SHP77 (cell line): ENCODE data around the gene CYP51A1.
A peak's percentile ranks its signal among the peaks of the same experiment; 100 is the strongest.
"Not testable (repeated sequence)": the region's sequence is repeated elsewhere in the genome, so short reads cannot be mapped to it uniquely, and the experiment has no call there.

ENCODE experiments used
- DNase-seq, 2 experiments: peaks; one replicate each; lab custom pipeline; 2025; lab: John Stamatoyannopoulos, UW

CYP51A1 gene

DNA sequence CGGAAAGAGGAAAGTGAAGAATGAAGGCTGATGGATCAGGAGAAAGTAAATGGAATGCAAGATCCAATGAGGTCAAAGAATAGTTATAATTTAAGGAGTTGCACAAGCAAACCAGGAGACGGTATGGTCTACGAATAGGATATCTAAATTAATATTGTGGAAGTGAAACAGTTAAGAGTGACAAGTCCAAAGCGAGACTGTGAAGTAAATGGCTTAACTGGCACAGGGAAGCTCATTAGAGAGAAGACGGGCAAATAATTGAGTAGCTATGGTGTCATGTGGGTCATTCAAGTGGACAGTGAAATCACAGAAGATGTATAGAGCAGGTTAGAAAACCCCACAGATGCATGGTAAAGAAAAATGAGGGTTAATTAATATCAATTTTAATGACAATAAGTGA lies 3.2 kb downstream of the CYP51A1 start:
- no peak for DNase-seq

DNA sequence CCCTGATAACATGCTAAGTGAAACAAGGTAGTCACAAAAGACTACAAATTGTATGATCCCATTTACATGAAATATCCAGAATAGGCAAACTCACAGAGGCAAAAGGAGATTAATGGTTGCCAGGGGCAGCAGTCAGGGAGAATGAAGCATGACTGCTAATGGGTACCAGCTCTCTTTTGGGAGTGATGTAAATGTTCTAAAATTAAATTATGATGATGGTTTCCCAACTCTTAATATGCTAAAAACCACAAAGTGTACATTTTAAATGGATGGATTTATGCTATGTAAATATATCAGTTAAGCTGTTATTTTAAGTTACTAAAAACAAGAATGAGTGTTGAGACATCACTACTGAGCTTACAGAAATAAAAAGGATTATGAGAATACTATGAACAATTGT lies 12.6 kb downstream of the CYP51A1 start:
- DNase-seq: no peak

DNA sequence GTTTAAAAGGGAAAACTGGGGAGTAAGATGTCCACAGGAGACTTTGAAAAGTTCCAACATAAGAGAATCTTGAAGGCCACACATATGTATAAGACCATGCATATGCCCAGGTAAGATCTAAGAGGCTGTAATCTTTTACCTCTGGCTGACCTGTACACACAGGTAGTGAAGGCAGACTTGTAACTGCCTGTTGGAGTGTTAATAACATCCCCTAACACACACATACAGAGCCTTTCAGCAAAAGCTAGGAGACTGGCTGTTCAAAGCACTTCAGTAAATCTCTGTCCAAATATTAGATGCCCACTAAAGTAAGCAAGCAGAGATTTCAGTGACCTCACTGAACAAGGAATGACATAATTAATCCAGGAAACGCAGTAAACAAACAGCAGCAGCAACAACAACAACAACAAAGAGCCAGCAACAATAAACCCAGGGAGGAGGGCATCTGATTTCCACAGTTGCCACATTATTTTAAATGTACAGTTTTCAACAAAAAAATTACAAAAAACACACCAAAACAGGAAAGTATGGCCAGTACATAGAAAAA lies 15.0 kb downstream of the CYP51A1 start:
- DNase-seq: peak in 1 of 2 experiments; percentile 28

DNA sequence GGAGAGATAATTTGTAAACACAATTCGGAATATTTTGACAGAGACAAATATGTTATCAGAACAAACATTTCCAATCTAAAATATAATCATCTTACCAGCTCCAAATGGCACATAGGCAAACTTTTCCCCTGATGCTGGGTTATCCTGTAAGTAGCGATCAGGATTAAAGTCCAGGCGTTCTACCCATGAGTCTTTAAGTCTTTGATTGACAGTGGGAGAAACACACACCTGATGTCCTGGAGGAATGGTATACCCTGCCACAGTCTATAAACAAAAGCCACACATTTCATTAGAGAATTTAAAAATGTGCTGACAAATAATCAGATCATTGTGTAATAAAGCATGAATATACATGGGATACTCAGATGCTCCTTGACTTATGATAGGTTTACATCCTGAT lies 17.3 kb downstream of the CYP51A1 start:
- DNase-seq: no peak

DNA sequence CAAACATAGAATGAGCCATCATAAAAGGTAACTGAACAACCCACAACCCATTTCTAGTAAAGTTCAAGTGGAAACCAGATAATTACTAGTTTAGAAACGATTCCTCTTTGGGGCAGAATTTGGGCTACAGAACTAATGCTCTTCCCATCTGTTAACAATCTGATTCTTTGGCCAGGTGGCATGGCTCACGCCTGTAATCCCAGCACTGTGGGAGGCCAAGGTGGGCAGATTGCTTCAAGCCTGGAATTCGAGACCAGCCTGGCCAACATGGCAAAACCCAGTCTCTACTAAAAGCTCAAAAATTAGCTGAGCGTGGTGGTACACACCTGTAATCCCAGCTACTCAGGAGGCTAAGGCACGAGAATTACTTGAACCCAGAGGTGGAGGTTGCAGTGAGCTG lies 18.5 kb downstream of the CYP51A1 start:
- DNase-seq: no peak

DNA sequence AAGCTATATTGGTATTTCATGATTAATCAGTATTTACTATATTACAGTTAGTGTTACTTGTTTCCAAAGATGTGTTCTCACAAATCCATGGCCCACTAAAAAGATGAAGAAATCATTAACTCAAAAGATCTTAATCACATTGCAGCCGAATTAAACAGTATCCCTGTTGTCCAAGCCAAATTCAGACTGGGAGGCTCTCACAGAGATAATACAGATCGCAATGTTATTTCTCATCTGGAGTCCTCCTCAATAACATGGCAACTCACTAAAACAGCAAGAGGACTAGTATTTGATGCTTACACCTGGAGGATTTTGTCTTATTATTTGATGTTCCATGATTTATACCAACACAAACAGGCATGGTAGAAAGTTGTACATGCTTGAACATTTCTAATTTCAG lies 23.4 kb downstream of the CYP51A1 start:
- no peak for DNase-seq

DNA sequence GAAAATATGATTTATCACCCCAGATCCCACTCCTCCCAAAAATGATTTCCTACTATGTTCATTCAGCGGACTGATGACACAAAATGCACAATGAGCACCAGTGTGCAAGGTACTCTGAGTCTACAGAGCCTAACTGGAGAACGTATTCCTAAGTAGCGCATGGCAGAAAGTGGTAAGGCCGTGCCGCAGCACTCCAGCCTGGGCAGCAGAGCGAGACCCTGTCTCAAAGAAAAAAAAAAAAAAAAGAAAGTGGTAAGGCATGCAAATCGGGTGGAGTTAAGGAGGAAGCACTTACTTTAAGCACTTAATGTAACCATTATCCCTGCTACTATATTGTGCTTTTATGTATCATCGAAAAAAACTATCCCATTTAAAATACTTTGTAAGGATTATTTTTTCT lies 25.5 kb downstream of the CYP51A1 start:
- DNase-seq: no peak

DNA sequence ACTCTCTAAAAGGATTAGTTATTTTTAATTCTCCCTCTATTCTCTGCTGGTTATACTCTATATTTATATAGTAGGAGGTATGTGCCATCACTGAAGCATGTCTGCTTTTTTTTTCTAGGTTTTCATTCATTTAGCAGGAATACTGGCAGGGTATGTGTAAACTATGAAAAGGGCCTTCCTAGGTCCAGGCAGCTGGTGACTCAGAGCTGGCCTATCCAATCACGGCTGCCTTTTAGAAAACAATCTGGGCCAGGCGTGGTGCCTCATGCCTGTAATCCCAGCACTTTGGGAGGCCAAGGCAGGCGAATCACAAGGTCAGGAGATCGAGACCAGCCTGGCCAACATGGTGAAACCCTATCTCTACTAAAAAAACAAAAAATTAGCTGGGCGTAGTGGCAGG lies 31.4 kb downstream of the CYP51A1 start:
- DNase-seq: not testable (repeated sequence)

DNA sequence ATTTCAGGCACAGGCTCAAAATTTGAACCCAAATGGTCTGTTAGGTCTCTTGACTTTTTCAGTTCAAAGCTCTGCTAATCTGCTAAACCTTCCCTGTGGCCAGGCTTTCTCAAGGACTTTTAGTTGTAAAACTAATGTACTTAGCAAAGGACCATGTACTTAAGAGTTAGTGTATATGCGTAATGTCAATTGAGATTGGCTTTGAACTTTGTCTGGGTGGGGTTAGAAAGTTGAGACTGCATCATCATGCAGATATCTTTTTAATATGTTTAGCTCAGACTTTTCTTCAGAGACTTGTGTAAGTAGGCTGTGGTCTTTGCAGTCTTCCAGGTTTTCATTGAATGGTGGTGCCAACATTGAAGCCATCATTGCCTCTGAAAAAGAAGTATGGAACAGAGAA lies 33.7 kb downstream of the CYP51A1 start:
- DNase-seq: no peak

DNA sequence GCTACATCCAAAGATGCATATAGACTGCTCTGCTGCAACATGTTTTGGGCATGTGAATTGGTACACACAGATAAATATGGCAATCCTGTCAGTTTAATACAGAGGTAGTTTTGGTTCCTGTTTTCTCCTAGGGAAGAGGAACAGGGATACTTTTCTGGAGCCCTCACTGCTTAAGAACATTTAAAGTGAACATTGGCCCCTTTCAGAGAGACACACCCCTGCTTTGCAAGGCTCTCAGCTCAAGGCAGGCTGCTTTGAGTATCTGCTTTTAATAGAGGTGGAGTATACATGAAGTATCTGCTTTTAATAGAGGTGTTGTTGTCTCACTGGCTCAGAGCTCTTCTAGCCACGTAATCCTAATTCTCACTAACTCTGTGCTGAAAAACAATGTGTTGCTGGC lies 38.9 kb downstream of the CYP51A1 start:
- no peak for DNase-seq

DNA sequence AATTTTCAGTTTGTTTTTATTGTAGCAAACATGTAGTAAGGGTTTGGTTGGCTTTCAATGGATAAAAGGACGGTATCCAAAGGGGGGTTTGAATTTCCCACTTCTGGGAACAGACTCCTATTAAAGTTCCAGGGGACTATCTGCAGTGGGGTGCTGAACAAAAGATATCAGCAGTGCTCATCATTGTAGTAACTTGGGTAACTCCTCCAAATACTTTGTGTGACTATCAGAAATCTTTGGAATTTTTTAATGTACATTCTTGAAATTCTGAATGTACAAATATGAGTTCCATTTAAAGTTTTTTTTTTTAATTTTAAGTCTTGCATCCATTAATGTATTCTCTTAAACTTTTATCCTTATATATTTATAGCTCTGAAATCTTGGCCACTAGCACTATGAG lies 42.1 kb downstream of the CYP51A1 start:
- no peak for DNase-seq

DNA sequence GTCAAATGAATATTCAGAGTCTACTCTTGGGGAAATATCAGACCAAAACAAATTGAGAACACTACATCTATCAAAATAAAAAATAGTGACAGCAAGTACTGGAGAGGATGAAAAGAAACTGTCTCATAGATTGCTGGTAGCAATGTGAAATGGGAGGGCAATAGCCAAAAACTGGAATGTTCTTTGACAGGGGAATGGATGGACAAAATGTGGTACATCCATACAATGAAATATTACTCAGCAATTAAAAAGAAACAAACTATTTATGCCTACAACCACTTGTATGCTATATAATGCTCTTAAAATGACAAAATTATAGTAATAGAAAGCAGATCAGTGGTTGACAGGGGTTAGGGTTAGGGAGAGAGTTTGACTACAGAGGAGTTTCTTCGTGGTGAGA lies 46.0 kb downstream of the CYP51A1 start:
- DNase-seq: no peak

DNA sequence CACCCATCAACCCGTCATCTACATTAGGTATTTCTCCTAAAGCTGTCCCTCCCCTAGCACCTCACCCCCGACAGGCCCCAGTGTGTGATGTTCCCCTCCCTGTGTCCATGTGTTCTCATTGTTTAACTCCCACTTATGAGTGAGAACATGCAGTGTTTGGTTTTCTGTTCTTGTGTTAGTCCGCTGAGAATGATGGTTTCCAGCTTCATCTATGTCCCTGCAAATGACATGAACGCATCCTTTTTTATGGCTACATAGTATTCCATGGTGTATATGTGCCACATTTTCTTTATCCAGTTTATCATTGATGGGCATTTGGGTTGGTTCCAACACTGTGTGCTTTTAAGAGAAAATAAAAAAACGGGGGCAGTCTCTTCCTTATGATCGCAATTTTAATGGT lies 50.4 kb downstream of the CYP51A1 start:
- DNase-seq: not testable (repeated sequence)

DNA sequence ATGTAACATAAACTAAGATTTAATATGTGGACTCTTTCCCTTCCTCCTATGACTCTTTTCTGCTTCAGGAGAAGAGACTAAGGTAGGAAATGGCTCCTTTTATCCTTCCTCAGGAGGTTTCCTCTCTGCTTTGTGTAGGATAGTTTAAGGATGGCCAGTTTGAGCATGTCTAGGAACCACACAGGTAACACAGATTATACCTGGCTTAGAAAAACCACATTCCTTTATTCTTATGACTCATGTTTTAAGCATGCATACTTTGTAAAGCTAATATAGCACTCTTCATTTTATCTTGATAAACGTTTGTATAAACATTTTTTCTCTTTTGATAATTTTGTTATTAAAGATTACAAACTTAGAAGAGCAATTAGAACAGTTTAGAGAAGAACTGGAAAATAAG lies 57.8 kb downstream of the CYP51A1 start:
- no peak for DNase-seq

DNA sequence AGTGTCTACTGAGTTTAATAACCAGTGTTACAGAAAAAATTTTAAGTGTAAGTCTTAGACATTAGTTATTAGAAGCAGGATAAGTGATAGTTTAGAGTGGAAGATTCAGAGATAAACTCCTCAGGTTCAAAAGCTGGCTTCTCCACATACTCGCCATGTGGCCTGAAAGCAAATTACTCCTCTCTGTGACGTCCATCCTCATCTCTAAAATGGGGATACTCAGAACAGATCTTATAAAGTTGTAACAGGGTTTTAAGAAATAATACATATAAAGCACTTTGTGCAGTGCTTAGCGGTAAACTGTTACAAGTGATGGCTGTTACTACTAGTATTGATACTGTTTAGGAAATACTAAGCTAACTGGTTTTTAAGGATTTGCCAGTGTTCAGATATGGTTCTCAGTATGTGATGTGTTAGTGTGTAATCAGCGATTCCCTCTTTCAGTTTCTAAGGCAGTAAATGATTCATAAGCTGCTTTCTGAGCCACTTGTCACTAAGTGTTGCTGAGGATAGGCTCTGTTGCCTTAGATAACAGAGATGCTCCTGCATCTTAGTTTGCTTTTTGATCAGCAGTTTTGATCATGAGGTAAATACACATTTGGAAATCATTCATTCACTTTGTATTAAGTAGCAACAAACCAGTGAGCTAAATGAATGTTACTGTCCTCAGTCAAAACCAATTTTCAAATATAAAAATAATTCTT lies 58.7 kb downstream of the CYP51A1 start:
- no peak for DNase-seq

DNA sequence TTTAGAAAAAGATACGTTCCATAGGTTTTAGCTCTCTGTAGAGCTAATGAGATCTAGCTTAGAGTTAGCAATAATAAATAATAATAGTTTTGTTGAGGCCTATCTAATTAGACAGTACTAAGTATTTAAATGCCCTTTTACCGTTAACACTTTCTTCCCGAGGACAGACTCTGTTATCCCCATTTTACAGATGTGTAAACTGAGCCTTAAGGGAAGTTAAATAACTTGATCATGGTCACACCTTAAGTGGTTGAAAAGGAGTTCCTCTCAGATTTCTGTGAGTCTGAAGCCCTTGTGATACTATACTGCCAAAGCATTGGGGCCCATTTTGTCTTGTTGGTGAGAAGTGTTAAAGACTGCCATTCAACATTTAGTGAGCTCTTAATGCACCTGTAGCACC lies 61.6 kb downstream of the CYP51A1 start:
- DNase-seq: no peak

DNA sequence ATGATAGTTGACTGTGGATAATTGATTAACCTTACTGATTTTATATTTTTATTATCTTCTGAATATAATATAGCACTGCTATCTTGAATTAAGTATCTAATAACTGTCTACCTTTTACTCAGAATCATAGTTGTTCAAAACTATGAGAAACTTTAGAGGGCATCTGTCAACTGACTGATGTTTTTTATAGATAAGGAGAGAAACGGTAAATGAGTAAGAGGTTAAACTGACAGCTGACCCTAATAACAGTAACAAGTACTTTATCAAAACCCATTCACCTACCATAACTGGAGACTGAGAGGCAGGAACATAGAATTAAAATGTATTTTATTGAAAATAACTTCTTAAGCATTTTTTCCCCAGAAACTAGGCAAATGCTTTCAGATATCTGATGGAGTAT lies 62.2 kb downstream of the CYP51A1 start:
- DNase-seq: no peak

DNA sequence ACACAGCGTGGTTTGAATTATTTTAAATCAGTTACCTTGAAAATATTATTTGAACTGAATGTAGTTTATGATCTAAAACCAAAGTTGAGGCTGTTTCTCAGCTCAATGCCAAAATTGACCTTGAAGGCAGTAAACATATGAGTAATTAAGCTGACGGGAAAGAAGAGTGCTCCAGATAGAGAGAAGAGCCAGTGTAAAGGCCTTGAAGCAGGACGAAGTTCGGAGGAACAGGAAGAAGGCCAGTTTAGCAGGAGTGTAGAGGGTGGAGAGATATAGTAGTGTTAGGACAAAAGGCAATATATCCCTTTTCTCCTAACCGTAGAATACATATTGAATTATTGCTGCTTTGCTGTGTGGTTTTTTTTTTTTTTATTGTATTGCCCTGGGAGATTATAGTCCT lies 63.2 kb downstream of the CYP51A1 start:
- DNase-seq: no peak

DNA sequence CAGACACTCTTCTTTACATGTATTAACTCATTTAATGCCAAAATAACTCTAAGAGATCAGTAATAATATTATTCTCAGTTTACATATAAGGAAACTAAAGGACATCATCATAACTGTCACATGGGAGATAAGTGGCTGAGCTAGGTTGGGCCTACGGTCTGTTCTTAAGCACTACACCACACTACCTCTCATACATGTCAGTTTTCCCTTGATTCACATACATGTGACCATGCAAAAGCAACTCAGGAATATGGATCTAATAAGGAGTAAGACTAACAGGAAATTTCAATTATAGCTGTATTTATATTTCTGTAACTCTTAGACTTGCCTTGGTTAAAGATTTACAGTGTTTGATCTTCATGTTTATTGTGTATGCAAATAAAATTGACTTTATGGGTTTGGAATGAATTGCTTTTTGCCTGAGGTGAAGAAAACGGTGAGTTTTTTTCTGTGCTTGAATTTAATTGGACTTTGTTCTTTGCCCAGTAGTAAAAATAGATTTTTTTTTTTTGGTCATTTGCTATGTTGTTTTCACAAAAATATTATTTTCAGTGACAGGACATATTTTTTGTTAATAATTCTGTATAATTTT lies 69.7 kb downstream of the CYP51A1 start:
- no peak for DNase-seq
